Measurements from ENCODE around the gene DYNC2LI1.

DYNC2LI1 gene

DNA sequence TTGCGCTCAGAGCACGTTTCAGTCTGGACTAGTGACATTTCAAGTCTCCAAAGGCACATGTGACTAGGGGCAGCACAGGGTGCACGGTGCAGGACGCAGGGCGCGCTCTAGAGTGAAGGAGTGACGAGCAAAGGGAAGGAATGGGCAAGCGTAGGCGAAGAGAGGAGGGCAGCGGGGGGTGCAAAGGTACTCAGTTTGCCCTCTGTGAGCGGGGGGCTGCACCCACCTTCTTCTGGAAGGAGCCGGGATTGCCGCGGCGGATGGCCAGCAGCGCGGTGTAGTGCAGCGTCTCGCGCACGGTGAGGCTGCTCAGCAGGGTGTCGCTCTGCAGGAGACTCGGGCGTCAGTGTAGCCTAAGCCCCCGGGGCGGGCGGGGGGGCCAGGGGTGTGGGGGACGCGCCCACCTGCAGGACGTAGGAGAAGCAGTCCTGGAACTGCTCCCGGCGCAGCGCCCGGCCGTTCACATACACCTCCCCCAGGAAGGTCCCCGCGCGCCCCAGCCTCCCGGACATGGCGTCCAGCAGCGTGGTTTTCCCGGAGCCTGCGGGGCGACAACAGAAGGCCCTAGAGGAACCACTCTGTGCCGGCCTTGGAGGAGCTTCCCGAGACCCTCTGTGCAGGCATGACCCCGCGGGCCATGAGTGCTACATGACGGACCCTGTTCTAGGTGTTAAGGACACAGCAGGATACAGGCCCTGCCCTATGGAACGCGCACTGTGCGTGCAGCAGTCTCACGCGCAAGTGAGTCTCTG lies 57.9 kb downstream of the DYNC2LI1 start:
- H3K4me1 ChIP-seq (ENCODE audit: control insufficient read depth, insufficient read depth, low read length), result no peaks in the 10 kb centered on the region
- no peak for TF ChIP-seq ZSCAN23 (tag by site-specific recombination; IDR thresholded peaks at IDR 0.05)
- no peak for TF ChIP-seq ZNF473 (tag by site-specific recombination; IDR thresholded peaks at IDR 0.05)
- TF ChIP-seq ZNF843 (tag by site-specific recombination; IDR thresholded peaks at IDR 0.05), result no peak
- no peak for TF ChIP-seq ZNF19 (tag by site-specific recombination; IDR thresholded peaks at IDR 0.05; ENCODE audit: low read depth)
- TF ChIP-seq, protein P1, sequence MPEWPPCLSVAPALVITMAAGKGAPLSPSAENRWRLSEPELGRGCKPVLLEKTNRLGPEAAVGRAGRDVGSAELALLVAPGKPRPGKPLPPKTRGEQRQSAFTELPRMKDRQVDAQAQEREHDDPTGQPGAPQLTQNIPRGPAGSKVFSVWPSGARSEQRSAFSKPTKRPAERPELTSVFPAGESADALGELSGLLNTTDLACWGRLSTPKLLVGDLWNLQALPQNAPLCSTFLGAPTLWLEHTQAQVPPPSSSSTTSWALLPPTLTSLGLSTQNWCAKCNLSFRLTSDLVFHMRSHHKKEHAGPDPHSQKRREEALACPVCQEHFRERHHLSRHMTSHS (tag by site-specific recombination; IDR thresholded peaks at IDR 0.05), result no peak
- no peak for TF ChIP-seq KLF9 (tag by site-specific recombination; IDR thresholded peaks at IDR 0.05; ENCODE audit: low read depth)
- TF ChIP-seq ZNF24 (tag by site-specific recombination; IDR thresholded peaks at IDR 0.05), result no peak
- TF ChIP-seq, protein P2, sequence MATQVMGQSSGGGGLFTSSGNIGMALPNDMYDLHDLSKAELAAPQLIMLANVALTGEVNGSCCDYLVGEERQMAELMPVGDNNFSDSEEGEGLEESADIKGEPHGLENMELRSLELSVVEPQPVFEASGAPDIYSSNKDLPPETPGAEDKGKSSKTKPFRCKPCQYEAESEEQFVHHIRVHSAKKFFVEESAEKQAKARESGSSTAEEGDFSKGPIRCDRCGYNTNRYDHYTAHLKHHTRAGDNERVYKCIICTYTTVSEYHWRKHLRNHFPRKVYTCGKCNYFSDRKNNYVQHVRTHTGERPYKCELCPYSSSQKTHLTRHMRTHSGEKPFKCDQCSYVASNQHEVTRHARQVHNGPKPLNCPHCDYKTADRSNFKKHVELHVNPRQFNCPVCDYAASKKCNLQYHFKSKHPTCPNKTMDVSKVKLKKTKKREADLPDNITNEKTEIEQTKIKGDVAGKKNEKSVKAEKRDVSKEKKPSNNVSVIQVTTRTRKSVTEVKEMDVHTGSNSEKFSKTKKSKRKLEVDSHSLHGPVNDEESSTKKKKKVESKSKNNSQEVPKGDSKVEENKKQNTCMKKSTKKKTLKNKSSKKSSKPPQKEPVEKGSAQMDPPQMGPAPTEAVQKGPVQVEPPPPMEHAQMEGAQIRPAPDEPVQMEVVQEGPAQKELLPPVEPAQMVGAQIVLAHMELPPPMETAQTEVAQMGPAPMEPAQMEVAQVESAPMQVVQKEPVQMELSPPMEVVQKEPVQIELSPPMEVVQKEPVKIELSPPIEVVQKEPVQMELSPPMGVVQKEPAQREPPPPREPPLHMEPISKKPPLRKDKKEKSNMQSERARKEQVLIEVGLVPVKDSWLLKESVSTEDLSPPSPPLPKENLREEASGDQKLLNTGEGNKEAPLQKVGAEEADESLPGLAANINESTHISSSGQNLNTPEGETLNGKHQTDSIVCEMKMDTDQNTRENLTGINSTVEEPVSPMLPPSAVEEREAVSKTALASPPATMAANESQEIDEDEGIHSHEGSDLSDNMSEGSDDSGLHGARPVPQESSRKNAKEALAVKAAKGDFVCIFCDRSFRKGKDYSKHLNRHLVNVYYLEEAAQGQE (tag by site-specific recombination; IDR thresholded peaks at IDR 0.05), result no peak
- no peak for TF ChIP-seq ZNF416 (tag by site-specific recombination; IDR thresholded peaks at IDR 0.05)
- TF ChIP-seq BCL11B (tag by site-specific recombination; IDR thresholded peaks at IDR 0.05; ENCODE audit: low read depth), result no peak
- no peak for TF ChIP-seq ZNF623 (tag by site-specific recombination; IDR thresholded peaks at IDR 0.05)
- no peak for TF ChIP-seq ZNF221 (tag by site-specific recombination; IDR thresholded peaks at IDR 0.05; ENCODE audit: borderline replicate concordance)
- no peak for TF ChIP-seq ZNF404 (tag by site-specific recombination; IDR thresholded peaks at IDR 0.05)
- TF ChIP-seq, protein P3, sequence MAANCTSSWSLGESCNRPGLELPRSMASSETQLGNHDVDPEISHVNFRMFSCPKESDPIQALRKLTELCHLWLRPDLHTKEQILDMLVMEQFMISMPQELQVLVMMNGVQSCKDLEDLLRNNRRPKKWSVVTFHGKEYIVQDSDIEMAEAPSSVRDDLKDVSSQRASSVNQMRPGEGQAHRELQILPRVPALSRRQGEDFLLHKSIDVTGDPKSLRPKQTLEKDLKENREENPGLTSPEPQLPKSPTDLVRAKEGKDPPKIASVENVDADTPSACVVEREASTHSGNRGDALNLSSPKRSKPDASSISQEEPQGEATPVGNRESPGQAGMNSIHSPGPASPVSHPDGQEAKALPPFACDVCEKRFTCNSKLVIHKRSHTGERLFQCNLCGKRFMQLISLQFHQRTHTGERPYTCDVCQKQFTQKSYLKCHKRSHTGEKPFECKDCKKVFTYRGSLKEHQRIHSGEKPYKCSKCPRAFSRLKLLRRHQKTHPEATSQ (tag by site-specific recombination; IDR thresholded peaks at IDR 0.05), result no peak
- TF ChIP-seq, protein P4, sequence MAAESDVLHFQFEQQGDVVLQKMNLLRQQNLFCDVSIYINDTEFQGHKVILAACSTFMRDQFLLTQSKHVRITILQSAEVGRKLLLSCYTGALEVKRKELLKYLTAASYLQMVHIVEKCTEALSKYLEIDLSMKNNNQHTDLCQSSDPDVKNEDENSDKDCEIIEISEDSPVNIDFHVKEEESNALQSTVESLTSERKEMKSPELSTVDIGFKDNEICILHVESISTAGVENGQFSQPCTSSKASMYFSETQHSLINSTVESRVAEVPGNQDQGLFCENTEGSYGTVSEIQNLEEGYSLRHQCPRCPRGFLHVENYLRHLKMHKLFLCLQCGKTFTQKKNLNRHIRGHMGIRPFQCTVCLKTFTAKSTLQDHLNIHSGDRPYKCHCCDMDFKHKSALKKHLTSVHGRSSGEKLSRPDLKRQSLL (tag by site-specific recombination; IDR thresholded peaks at IDR 0.05), result no peak
- TF ChIP-seq ZBTB1 (tag by site-specific recombination; IDR thresholded peaks at IDR 0.05), result no peak
- no peak for TF ChIP-seq ZNF48 (tag by site-specific recombination; IDR thresholded peaks at IDR 0.05)
- no peak for TF ChIP-seq BCL11A (tag by site-specific recombination; IDR thresholded peaks at IDR 0.05; ENCODE audit: low read depth)
- TF ChIP-seq, protein P5, sequence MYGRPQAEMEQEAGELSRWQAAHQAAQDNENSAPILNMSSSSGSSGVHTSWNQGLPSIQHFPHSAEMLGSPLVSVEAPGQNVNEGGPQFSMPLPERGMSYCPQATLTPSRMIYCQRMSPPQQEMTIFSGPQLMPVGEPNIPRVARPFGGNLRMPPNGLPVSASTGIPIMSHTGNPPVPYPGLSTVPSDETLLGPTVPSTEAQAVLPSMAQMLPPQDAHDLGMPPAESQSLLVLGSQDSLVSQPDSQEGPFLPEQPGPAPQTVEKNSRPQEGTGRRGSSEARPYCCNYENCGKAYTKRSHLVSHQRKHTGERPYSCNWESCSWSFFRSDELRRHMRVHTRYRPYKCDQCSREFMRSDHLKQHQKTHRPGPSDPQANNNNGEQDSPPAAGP (tag by site-specific recombination; IDR thresholded peaks at IDR 0.05), result no peak
- no peak overlapping the region for H3K27ac ChIP-seq (ENCODE audit: extremely low read depth, low read depth, low read length)
- H3K36me3 ChIP-seq (ENCODE audit: control insufficient read depth in 2 of 2, insufficient read depth in 1 of 2, low read length in 2 of 2), result no peaks in the 10 kb centered on the region
- ChIA-PET POLR2A (no interaction called here), CTCF (interaction anchor here (1.1 kb wide), 1 partner anchor 12 kb away, joined by 3 read pairs; no protein-coding TSS in a partner anchor)
- no peak overlapping the region for H3K4me3 ChIP-seq (ENCODE audit: low read depth, low read length)
- H3K9me3 ChIP-seq (ENCODE audit: control insufficient read depth, insufficient read depth, low read depth, low read length), result no peaks in the 10 kb centered on the region

All from HEK293 (cell line).